HG03342 (cell line): ENCODE data around the gene TBC1D1.

Experiments
- ATAC-seq: cut with Tn5 transposase; IDR thresholded peaks from one replicate; pipeline ENCODE4 v1.9.1; 2021; ENCODE audit warnings: mild to moderate bottlenecking, moderate library complexity; ENCODE audit not compliant: unreplicated experiment

The TBC1D1 gene

GRCh38 chr4:37890801-37891259 is at the start of gene TBC1D1:
TSS of gene TBC1D1 (plus strand) at chr4:37891084. CDS start at chr4:37902096, 11,012 bp downstream.
- ATAC-seq = peak; percentile 29

- no peak for ATAC-seq
Measured at GRCh38 chr4:37844204-37844603, 46.7 kb upstream of the TBC1D1 start.

GRCh38 chr4:37845201-37845600 is 45.7 kb upstream of the TBC1D1 start:
- no peak for ATAC-seq

- no peak for ATAC-seq
Measured at GRCh38 chr4:37847311-37847884, 43.5 kb upstream of the TBC1D1 start.

- ATAC-seq = no peak
Measured at GRCh38 chr4:37852376-37852775, 38.5 kb upstream of the TBC1D1 start.

- ATAC-seq = no peak
Measured at GRCh38 chr4:37858112-37858511, 32.8 kb upstream of the TBC1D1 start.

GRCh38 chr4:37858872-37859271 is 32.0 kb upstream of the TBC1D1 start:
- ATAC-seq = no peak

- no peak for ATAC-seq
Measured at GRCh38 chr4:37860266-37860665, 30.6 kb upstream of the TBC1D1 start.

GRCh38 chr4:37862961-37863360 is 27.9 kb upstream of the TBC1D1 start:
- ATAC-seq = no peak

GRCh38 chr4:37864786-37865185 is 26.1 kb upstream of the TBC1D1 start:
- no peak for ATAC-seq

GRCh38 chr4:37865450-37865849 is 25.4 kb upstream of the TBC1D1 start:
- ATAC-seq = no peak

- ATAC-seq = no peak
Measured at GRCh38 chr4:37867102-37867501, 23.8 kb upstream of the TBC1D1 start.

GRCh38 chr4:37868238-37868637 is 22.6 kb upstream of the TBC1D1 start:
- ATAC-seq = no peak

GRCh38 chr4:37872310-37872988 is 18.4 kb upstream of the TBC1D1 start:
- no peak for ATAC-seq

GRCh38 chr4:37873386-37873785 is 17.5 kb upstream of the TBC1D1 start:
- ATAC-seq = no peak

GRCh38 chr4:37876156-37876555 is 14.7 kb upstream of the TBC1D1 start:
- ATAC-seq = no peak

- no peak for ATAC-seq
Measured at GRCh38 chr4:37879365-37879764, 11.5 kb upstream of the TBC1D1 start.

- no peak for ATAC-seq
Measured at GRCh38 chr4:37881811-37882210, 9.1 kb upstream of the TBC1D1 start.

- ATAC-seq = no peak
Measured at GRCh38 chr4:37882665-37883296, 8.1 kb upstream of the TBC1D1 start.

- ATAC-seq = no peak
Measured at GRCh38 chr4:37884855-37885487, 5.9 kb upstream of the TBC1D1 start.

GRCh38 chr4:37885496-37885895 is 5.4 kb upstream of the TBC1D1 start:
- ATAC-seq = no peak
